HG03469 (cell line): ENCODE results near the gene KRTAP20-1.

ENCODE experiments used
- ATAC-seq: cut with Tn5 transposase; IDR thresholded peaks from one replicate; pipeline ENCODE4 v1.9.1; 2021; ENCODE audit warnings: mild to moderate bottlenecking, moderate library complexity, moderate number of reproducible peaks; ENCODE audit not compliant: unreplicated experiment

KRTAP20-1 gene, protein sequence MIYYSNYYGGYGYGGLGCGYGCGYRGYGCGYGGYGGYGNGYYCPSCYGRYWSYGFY

DNA sequence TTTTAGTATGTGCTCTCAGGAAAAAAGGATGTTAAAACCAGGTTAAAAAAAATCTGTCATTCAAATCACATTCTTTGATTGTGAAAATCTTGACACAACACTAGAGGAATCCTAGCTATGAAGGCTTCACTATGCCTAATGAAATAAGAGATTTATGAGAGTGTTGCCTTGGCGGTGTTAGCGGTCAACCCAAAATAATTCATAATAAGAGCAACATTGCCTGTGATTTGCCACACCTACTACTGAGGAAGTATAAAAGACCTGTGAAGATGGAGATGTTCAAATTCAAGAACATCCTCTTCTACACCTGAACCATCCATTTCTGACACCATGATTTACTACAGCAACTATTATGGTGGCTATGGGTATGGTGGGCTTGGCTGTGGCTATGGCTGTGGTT lies at the start of gene KRTAP20-1:
TSS of gene KRTAP20-1 (plus strand) at position 301 of the 400 bp plus-strand sequence. CDS start at position 331, 30 bp downstream.
- no peak for ATAC-seq

DNA sequence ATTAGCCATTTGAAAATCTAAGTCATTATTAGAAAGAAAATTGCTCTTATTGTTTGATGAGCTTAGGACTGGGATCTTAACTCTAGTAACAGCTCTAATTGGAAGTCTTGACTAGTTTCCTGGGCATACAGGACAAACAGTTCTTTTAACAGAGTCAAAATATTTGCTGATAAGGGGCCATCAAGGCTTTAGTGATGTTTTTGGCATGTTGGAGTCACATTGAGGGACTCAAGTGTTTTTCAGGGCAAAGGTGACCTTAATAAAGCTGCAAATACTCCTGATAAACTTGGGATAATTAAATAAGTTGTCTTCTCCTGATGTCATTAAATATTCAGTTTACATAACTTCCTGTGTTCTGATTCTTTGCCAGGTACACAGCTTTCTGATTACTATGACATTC lies 48.6 kb upstream of the KRTAP20-1 start:
- no peak for ATAC-seq

DNA sequence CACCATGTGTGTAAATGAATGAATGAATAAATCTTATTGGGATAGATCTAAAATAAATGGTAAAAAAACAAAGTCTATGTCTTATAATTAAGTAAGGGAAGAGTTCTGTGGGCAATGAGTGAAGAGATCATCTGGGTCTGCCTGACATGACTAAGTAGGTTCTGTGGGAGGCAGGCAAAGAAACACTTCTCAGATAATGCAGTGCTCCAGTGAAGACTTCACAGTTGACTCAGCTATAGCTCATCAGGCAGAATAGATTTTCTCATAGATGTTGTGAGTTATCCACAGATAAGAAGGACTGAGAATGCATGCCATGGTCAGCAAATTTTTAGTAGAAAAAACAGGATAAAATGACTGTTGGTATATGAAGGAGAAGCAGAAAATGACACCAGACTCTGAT lies 38.5 kb upstream of the KRTAP20-1 start:
- ATAC-seq = no peak

DNA sequence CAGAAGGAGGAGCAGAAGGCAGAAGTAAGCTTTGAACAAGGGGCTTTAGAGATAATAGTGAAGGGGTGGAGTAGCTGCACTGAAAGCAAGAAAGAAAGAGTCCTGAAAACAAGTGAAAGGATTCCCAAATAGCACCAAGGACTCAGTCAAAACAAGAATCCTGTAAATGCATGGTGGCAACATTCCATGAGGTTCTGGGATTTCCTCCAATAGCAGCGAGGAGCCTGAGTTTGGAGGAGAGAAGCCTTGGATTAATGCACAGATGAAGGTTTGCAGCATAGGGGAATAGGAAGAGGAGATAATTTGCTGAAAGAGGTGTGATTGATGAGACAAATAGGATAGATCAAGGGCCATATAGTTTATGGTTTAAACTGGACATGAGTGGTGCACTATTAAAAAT lies 36.9 kb upstream of the KRTAP20-1 start:
- ATAC-seq = no peak

DNA sequence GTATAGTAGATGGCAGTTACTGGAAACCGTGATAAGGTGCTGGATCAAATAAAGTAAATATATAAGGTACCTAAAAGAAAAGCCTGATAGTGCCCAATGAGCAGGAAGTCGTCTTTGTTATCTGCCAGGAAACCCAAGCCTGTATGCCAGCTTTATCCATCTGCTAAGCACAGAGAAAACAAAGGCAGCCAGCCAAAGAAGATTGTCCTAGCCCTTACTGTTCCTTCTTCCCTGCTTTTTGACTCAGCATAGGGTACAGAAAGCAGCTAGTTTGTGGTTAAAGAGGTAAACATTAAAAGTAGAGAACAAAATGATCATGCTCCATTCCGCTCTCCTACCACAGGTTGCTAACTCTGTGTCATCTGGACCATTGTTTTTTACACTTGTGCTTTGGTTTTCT lies 36.1 kb upstream of the KRTAP20-1 start:
- ATAC-seq = no peak

DNA sequence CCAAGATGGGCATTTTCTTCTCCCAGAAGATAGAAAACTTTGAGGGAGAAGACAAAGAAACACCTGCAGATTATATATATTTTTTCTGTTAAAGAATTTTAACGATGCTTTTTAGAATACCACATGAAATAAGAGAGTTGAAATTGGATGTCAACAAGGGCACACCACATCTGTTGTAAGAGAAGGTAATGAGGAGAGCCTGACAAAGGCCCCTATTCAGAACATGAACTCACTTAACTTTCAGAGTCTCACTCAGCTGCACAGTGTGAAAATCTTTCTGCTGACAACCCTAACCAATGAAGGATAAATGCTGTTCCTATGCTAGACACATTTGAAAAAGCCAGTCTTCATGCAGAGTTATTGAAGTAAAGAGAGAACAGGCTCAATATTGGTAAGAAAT lies 33.4 kb upstream of the KRTAP20-1 start:
- no peak for ATAC-seq

DNA sequence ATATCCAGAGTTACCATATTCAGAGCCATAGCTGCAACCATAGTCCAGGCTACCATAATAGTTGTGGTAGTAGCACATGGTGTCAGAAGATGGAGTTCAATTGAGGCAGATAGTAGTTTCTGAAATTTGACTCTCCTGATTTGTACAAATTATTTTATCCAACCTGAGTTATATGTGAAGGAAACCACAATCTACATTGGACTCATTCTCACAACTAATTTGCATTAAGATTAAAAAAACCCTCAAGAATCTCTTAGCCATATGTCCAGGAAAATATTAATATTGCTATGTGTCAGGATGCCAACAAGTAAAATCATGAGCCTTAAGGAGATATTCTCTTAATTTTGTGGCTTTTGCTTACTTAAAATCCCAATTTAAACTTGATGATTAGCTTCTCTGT lies 25.9 kb upstream of the KRTAP20-1 start, which contains the start of gene KRTAP22-2:
TSS of gene KRTAP22-2 (minus strand) at position 101 of the 400 bp plus-strand sequence.
- no peak for ATAC-seq

DNA sequence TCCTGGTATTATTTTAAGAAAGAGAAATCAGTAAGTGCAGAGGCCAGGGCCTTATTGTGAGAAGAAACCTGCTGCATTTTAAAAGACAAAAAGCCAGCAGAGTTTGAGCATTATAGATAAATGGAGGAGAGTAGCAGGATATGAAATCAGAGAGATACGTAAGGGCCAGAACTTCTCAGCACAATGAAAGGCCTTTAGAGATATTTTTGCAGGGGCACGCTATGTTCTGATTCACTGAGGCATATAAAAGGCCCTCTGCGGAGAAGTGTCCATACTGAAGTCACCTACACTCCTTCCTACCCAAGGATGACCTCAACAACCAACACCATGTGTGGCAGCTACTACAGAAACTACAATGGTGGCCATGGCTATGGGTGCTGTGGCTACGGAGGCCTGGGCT lies 24.1 kb upstream of the KRTAP20-1 start, which contains the start of gene KRTAP6-3:
TSS of gene KRTAP6-3 (plus strand) at position 301 of the 400 bp plus-strand sequence. CDS start at position 307, 6 bp downstream.
- no peak for ATAC-seq

DNA sequence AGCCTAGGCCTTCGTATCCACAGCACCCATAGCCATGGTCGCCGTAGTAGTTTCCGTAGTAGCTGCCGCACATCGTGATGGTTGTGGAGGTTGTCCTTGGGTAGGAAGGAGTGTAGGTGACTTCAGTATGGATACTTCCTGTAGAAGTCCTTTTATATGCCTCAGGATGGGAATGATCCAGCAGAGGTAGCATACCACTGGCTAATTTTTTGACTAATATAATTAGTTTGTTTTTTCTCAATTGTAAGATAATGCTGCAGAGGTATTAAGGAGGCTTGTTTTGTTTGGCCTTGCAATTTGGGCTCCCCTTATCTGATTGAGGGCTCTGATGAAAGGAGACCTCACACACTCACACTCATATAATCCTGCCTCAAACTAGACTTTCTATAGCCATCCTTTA lies 17.4 kb upstream of the KRTAP20-1 start, which contains the start of gene KRTAP6-2:
TSS of gene KRTAP6-2 (minus strand) at position 101 of the 400 bp plus-strand sequence. CDS start at position 73, 28 bp downstream.
- ATAC-seq = no peak

DNA sequence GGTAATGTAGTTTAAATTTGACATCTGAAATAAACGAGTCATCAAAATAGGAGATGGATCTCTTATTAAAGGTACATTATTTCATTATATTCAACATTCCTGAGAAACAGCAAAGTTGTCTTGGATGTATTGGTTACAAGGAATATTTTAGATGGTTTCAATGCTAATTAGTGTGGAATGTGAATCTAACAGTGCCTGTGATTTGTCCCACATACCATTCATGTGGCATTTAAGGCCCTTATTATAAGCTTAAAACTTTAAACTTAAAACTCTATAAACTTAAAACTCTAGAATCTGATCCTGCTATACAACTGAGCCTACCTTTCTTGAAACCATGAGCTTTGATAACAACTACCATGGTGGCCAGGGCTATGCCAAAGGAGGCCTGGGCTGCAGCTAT lies 15.4 kb upstream of the KRTAP20-1 start, which contains the start of gene KRTAP22-1:
TSS of gene KRTAP22-1 (plus strand) at position 301 of the 400 bp plus-strand sequence.
- ATAC-seq = no peak

DNA sequence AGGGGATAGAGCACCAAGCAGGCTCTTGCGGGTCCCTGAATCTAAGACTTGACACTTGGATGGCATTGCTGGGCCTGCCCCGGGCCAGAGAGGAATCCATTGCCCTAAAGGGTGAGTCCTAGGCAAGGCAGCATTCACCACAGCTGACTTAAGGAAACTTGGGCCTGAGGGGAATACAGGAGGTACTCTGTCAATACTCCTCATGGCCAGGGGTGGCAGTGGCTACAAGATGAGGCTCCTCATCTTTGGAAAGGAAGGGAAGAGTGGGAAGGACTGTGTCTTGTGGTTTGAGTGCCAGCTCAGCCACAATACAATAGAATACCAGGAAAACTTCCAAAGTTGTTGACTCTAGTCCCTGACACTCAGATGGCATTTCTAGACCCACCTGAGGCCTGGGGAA lies 10.3 kb upstream of the KRTAP20-1 start:
- no peak for ATAC-seq

DNA sequence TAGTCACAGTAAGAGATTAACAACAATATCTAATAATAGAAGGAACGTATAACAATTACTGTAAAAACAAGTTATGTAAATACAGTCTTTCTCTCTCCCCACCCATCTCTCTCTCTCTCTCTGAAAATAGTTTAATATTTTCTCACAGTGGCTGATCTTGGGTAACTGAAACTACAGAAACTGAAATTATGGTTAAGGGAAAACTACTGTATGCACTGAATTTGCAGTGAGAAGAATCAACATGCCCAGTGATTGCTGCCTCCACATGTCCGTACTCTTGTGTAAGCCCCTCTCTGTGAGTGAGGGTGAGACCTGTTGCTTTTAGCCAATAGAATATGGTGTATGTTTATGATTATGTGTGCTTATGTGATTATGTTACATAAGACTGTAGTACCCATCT lies 4.1 kb upstream of the KRTAP20-1 start:
- no peak for ATAC-seq

DNA sequence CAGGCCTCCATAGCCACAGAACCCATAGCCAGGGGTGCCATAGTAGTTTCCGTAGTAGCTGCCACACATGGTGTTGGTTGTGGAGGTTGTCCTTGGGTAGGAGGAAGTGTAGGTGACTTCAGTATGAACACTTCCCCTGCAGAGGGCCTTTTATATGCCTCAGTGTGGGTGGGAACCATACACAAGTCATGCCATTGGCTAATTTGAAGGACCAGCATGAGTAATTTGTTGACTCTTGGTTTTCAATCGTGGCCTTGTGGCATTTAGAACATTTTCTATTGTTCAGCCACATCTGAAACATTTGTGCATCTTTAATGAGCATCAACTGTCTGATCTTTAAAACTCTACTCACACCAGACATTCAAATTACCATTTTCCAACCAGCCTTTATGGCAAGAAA lies 2.4 kb upstream of the KRTAP20-1 start, which contains the start of gene KRTAP6-1:
TSS of gene KRTAP6-1 (minus strand) at position 95 of the 400 bp plus-strand sequence. CDS start at position 69, 26 bp downstream.
- ATAC-seq = no peak

DNA sequence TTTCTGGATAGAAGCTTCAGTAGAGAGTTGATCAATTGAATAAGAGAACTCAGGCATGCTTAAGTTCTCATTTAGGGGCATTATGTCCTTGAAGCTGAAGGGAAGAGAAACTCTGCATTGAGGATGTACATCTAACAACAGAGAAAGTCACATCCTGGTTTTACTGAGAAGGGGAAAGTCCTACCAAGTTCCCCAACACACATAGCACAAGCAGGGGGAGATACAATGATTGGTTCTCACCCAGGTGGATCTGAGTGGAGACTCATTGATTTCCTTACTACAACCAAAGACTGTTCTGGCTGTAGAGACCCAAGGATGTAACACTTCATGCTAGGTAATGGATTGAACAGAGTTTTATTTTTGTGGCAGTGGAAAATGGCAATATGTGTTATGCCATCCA lies 1.0 kb upstream of the KRTAP20-1 start:
- ATAC-seq = no peak

DNA sequence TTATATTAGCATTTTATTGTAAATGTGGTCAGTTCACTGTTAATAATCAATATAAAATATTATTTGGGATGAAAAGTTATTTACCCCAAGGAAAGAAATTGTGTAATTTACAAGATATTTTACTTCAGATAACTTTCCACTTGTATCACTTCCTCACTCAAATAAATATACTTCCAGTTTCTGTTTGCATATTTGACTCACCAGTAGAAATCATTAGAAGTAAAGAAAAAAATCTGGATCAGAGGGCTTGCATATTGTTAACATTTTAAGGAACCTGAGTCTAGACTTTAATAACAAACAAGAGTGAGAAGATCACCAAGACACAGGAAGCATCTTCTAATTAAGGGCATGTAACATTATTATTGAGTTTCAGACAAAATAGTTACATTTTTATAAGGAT lies 3.9 kb downstream of the KRTAP20-1 start:
- ATAC-seq = no peak

DNA sequence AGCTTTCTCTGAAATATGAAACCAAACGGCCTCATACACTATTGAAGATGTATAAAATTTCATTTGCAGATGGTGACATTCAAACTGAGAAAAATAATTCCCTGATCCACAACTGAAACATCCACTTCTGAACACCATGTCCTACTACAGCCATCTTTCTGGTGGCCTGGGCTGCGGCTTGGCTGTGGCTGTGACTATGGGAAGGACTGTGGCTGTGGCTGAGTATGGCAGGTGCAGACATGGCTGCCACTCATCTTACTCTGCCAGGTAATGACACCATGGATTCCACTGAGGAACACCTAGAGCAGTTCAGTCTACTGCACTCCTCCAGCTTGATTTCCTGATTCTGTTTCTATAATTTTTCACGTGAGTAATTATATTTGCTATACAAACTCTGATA lies 4.3 kb downstream of the KRTAP20-1 start, which contains the start of gene KRTAP20-4:
TSS of gene KRTAP20-4 (plus strand) at position 106 of the 400 bp plus-strand sequence.
- no peak for ATAC-seq

DNA sequence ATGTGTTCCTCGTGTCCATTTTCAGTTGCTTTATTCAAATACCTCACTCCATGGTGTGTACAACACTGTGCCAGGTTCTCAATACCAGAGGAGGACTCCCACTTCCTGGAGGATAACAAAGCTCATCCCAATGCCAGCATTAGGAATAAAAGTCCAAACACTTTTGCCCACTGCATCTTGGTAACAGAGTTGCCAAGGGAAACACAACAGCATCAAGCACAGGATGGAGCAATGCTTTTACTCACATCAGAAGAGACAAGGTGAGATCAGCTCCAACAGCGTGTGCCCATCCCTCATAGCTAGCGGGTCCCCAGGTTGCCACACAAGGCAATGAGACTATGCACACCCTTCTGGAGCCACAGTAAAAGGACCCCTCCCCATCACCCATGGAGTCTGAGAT lies 7.1 kb downstream of the KRTAP20-1 start:
- no peak for ATAC-seq

DNA sequence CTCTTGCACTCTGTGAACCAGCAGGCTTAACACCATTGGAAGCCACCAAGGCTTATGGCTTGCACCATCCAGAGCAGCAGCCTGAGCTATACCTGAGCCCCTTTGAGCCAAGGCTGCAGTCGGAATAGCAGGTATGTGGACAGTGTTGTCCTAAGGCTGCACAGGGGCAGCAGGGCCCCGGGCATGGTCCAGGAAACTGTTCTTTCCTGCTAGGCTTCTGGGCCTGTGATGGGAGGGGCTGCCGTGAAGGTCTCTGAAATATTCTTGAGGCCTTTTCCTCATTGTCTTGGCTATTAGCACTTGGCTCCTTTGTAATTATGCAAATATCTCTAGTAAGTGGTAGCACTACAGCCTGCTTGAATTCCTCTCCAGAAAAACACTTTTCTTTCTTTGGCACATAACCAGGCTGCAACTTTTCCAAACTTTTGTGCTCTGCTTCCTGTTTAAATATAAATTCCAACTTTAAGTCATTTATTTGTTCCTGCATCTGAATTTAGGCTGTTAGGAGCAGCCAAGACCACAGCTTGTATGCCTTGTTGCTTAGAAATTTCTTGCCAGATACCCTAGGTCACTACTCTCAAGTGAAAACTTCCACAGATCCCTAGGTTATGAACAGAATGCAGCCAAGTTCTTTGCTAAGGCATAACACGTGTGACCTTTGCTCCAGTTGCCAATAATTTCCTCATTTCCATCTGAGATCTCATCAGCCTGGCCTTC lies 9.4 kb downstream of the KRTAP20-1 start:
- ATAC-seq = no peak

DNA sequence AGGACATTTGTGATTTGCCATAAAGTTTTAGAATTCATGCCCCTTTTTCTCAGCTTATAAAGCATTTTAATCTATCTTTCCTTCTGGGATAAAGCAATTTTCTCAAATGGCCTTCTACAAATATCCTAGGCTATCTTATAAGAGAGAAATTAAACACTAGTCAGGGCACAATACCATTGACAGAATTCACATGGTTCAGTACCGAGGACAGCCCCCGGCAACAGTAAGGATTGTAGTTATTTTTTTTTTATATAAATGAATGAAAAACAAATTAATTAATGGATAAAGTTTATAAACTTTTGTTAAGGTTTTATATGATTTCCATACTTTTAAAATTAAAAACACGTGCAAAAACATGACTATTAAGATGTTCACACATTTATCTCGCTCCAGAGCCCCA lies 11.9 kb downstream of the KRTAP20-1 start:
- no peak for ATAC-seq

DNA sequence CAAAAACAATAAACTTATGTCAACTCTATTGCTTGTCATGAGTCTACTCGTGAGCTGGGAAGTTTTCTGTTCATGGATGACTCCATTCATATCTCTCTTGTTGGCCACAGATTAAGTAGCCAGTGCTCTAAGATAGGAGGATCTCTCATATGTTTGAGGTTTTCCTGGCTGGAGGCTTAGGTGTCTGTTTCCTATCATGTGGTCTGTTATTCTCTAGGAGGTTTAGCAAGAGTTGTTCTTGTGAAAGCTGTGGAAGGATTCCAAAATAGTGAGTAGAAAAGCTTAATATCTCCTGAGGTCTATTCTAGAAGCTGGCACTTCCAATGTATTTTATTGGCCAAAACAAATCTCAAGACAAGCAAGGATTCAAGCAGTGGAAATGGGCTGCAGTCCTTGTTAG lies 13.0 kb downstream of the KRTAP20-1 start:
- no peak for ATAC-seq

DNA sequence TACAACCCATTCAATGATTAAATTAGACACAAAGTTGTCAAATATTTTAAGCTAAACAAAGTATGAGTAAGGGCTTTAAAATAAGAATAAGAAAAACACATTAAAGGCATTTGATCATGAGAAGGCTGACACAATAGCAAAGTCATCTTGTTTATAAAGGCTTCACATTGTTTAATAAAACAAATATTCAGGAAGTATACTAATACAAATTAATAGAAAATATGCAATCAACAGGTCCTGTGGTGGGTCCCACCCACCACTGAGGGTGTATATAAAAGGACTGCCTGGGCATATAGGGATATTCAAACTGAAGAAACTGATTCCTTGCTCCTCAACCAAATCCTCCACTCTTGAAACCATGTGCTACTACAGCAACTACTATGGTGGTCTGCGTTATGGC lies 18.7 kb downstream of the KRTAP20-1 start, which contains the start of gene KRTAP20-2:
TSS of gene KRTAP20-2 (plus strand) at position 301 of the 400 bp plus-strand sequence. CDS start at position 359, 58 bp downstream.
- no peak for ATAC-seq

DNA sequence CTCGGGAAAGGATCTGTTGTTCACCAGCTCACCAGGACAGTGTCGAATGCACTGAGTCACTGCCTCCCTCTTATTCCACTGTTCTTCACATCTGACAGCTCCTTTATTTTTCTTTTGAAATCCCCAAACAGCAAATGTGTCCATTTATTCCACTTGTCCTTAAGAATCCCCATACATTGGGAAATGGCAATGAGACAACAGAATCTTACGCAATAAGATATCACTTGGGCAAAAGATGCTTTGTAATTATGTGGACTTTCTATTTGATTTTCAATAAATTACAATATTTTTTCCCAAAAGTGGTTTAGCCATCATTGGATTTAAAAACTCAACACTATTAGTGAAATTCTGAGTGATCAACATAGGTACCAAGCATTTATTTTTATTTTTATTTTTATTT lies 22.5 kb downstream of the KRTAP20-1 start:
- ATAC-seq = no peak
